Upper lobe of left lung (tissue), 4 donors: ENCODE results near the gene SBF2.

Experiments
- POLR2A ChIP-seq, 4 donors: fragments of 450-650 bp; IDR thresholded peaks; one replicate each; pipeline ENCODE4 v1.5.1; 2016 to 2017; ENCODE audit warnings: antibody characterized with exemption in 4 of 4, mild to moderate bottlenecking in 2 of 4
- POLR2AphosphoS5 ChIP-seq, 2 donors: sonication (generic); formaldehyde crosslinking; IDR thresholded peaks; one replicate each; pipeline ENCODE4 v1.5.1; 2017; ENCODE audit warnings: antibody characterized with exemption in 2 of 2
- TF ChIP-seq, protein P1 (sequence below), 6 experiments: fragments of 450-650 bp in 4 of 6; fragments of 200-600 bp in 2 of 6; sonication (generic) in 2 of 6; IDR thresholded peaks; one replicate each; pipeline ENCODE4 v1.5.1; 2016 to 2019; ENCODE audit warnings: antibody characterized with exemption in 6 of 6

DNA sequence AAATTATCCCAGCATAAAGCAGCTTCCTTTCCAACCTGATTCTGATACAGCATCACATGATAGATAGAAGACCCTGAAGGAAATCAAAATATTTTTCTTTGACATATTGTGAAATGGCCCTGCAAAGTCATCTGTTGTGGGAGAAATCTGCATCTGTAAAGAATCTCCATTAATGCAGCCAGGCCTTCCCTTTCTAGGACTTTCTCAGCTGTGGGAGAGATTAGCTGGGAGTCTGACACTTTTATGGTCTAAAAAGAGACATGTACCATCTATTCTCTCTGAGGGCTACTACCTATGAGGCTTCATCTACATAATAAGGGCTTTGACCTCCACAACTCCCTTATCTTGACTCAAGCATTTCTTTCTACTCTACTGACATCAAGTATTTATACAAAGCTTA, 392.1 kb downstream of the SBF2 start:
- TF ChIP-seq POLR2A (IDR thresholded peaks at IDR 0.05) (no peak), POLR2AphosphoS5 (IDR thresholded peaks at IDR 0.05) (no peak)
- TF ChIP-seq, protein P1, sequence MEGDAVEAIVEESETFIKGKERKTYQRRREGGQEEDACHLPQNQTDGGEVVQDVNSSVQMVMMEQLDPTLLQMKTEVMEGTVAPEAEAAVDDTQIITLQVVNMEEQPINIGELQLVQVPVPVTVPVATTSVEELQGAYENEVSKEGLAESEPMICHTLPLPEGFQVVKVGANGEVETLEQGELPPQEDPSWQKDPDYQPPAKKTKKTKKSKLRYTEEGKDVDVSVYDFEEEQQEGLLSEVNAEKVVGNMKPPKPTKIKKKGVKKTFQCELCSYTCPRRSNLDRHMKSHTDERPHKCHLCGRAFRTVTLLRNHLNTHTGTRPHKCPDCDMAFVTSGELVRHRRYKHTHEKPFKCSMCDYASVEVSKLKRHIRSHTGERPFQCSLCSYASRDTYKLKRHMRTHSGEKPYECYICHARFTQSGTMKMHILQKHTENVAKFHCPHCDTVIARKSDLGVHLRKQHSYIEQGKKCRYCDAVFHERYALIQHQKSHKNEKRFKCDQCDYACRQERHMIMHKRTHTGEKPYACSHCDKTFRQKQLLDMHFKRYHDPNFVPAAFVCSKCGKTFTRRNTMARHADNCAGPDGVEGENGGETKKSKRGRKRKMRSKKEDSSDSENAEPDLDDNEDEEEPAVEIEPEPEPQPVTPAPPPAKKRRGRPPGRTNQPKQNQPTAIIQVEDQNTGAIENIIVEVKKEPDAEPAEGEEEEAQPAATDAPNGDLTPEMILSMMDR (IDR thresholded peaks at IDR 0.05): no peak
